ENCODE results near the gene GNG8. TPM values are rescaled to one million over a fixed set of nuclear protein-coding genes. Genes with fewer than 3 reads are reported as not detected.

GNG8 gene
- total RNA-seq = not detected

- Histone ChIP-seq H3K36me3 (no peaks in the 10 kb centered on the region), H3K27ac (no peak within 1 kb of the TSS), H3K27me3 (peaks cover 45 to 56% (median 52%) of the 10 kb centered on the region in 3 donors), H3K9me3 (no peaks in the 10 kb centered on the region), H3K4me3 (no peak within 1 kb of the TSS), H3K4me1 (peaks cover 18 to 24% of the 10 kb centered on the region in 2 donors)
- no peak for ATAC-seq
- in situ Hi-C loops (cut with MboI; ENCODE audit: low sequenced_read_pairs in 4 of 4) (no loop called here), intact Hi-C loops (cut with DNase I; ENCODE audit: low total_unique reads) (no loop called here)
- no peak for DNase-seq
- TF ChIP-seq POLR2A (IDR thresholded peaks at IDR 0.05) (no peak), CTCF (IDR thresholded peaks at IDR 0.05 in 4 of 5, conservative IDR thresholded peaks at IDR 0.05 in 1 of 5) (no peak)
Observed at GRCh38 chr19:46635920-46636761, at the start of gene GNG8. Gene GNG8, minus strand, starts transcription at chr19:46636202. Its CDS starts 1,520 bp downstream, at chr19:46634682.

- H3K27ac ChIP-seq = no peak overlapping the region
- no peak for TF ChIP-seq POLR2A (IDR thresholded peaks at IDR 0.05)
- TF ChIP-seq CTCF (IDR thresholded peaks at IDR 0.05 in 4 of 5, conservative IDR thresholded peaks at IDR 0.05 in 1 of 5) = no peak
- H3K27me3 ChIP-seq = no peaks in the 10 kb centered on the region
- no peaks in the 10 kb centered on the region for H3K9me3 ChIP-seq
- in situ Hi-C loops (cut with MboI; ENCODE audit: low sequenced_read_pairs in 4 of 4) = no loop called here
- no peaks in the 10 kb centered on the region for H3K4me1 ChIP-seq
- H3K36me3 ChIP-seq = peaks cover 0 to 30% of the 10 kb centered on the region in 2 donors
- DNase-seq = no peak
- no peak overlapping the region for H3K4me3 ChIP-seq
- intact Hi-C loops (cut with DNase I; ENCODE audit: low total_unique reads) = no loop called here
- ATAC-seq = no peak
Observed at GRCh38 chr19:46685189-46685588, 49.2 kb upstream of the GNG8 start.

- Histone ChIP-seq H3K27me3 (no peaks in the 10 kb centered on the region), H3K9me3 (no peaks in the 10 kb centered on the region), H3K27ac (no peak overlapping the region), H3K4me1 (no peaks in the 10 kb centered on the region), H3K36me3 (peaks cover 0 to 37% of the 10 kb centered on the region in 2 donors), H3K4me3 (no peak overlapping the region)
- in situ Hi-C loops (cut with MboI; ENCODE audit: low sequenced_read_pairs in 4 of 4) = no loop called here
- TF ChIP-seq CTCF (IDR thresholded peaks at IDR 0.05 in 4 of 5, conservative IDR thresholded peaks at IDR 0.05 in 1 of 5) (no peak), POLR2A (IDR thresholded peaks at IDR 0.05) (no peak)
- DNase-seq (no peak), ATAC-seq (no peak)
- intact Hi-C loops (cut with DNase I; ENCODE audit: low total_unique reads) = no loop called here
Observed at GRCh38 chr19:46678110-46678732, 42.2 kb upstream of the GNG8 start.

- Histone ChIP-seq H3K4me1 (no peaks in the 10 kb centered on the region), H3K36me3 (peaks cover 0 to 26% of the 10 kb centered on the region in 2 donors), H3K9me3 (no peaks in the 10 kb centered on the region), H3K27me3 (no peaks in the 10 kb centered on the region), H3K4me3 (no peak overlapping the region), H3K27ac (no peak overlapping the region)
- in situ Hi-C loops (cut with MboI; ENCODE audit: low sequenced_read_pairs in 4 of 4) (no loop called here), intact Hi-C loops (cut with DNase I; ENCODE audit: low total_unique reads) (no loop called here)
- ATAC-seq (no peak), DNase-seq (no peak)
- TF ChIP-seq POLR2A (IDR thresholded peaks at IDR 0.05) (no peak), CTCF (IDR thresholded peaks at IDR 0.05 in 4 of 5, conservative IDR thresholded peaks at IDR 0.05 in 1 of 5) (no peak)
Observed at GRCh38 chr19:46674416-46675178, 38.6 kb upstream of the GNG8 start.

Measured in gastrocnemius medialis (tissue), 4 donors.